Adrenal gland (tissue), 5 donors: Measurements from ENCODE around the gene PRDM1.

ENCODE experiments used
- CTCF ChIP-seq, 6 experiments: fragments of 450-650 bp in 4 of 6; fragments of 200-600 bp in 2 of 6; sonication (generic) in 1 of 6; IDR thresholded peaks; 1 replicate in 5 of 6; 2 replicates in 1 of 6; pipeline versions ENCODE4 v1.5.1 to v1.8.0; 2016 to 2021; ENCODE audit warnings: antibody characterized with exemption in 6 of 6, mild to moderate bottlenecking in 2 of 6, moderate library complexity in 1 of 6
- POLR2A ChIP-seq, 2 donors: fragments of 450-650 bp; IDR thresholded peaks; one replicate each; pipeline ENCODE4 v1.6.1; 2017; ENCODE audit warnings: antibody characterized with exemption in 2 of 2, mild to moderate bottlenecking in 2 of 2, moderate library complexity in 1 of 2
- donor health status: DM: no; HTN: no; CAD: no.

- TF ChIP-seq POLR2A (IDR thresholded peaks at IDR 0.05), result no peak
- no peak for TF ChIP-seq CTCF (IDR thresholded peaks at IDR 0.05)
Observed at GRCh38 chr6:106045077-106045476, 41.1 kb upstream of the PRDM1 start.
